Epidermal melanocyte (primary cell): ENCODE results near the gene OR4M1.
"Not testable (repeated sequence)": the region's sequence is repeated elsewhere in the genome, so short reads cannot be mapped to it uniquely, and the experiment has no call there.

Experiments used
- DNase-seq: peaks from one replicate; pipeline ENCODE4 v3.0.0; 2011; ENCODE audit warnings: low spot score; ENCODE audit not compliant: insufficient read length

OR4M1 gene

DNA sequence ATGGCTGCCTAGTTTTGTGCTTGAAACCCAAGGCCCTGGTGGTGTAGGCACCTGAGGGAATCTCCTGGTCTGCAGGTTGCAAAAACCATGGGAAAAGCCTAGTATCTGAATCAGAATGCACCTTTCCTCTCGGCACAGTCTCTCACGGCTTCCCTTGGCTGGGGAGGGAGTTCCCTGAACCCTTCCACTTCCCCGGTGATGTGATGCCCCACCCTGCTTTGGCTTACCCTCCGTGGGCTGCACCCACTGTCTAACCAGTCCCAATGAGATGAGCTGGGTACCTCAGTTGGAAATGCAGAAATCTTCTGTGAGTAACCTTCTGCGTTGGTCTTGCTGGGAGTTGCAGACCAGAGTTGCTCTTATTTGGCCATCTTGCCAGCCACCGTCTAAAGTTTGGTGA lies 47.7 kb downstream of the OR4M1 start:
- DNase-seq, result not testable (repeated sequence)

DNA sequence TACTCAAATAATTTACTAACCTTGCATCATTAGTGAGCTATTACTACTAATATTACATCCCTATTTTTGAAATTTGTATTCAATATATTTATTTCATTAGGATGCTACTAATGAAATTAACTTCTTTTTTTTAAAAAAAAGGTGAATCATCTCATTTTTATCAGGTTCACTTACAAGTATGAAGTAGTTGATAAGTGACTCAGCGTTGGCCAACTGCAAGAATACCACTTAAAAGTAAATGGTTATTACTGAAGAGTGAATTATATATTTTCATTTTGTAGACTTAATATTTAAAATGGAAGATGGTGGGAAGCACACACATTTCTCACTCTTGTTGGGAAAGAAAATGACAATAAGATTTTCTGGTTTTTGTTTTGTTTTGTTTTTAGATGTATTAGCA lies 49.9 kb downstream of the OR4M1 start:
- DNase-seq, result no peak

- DNase-seq, result no peak
Measured at GRCh38 chr14:19823765-19824164, 50.5 kb downstream of the OR4M1 start.

DNA sequence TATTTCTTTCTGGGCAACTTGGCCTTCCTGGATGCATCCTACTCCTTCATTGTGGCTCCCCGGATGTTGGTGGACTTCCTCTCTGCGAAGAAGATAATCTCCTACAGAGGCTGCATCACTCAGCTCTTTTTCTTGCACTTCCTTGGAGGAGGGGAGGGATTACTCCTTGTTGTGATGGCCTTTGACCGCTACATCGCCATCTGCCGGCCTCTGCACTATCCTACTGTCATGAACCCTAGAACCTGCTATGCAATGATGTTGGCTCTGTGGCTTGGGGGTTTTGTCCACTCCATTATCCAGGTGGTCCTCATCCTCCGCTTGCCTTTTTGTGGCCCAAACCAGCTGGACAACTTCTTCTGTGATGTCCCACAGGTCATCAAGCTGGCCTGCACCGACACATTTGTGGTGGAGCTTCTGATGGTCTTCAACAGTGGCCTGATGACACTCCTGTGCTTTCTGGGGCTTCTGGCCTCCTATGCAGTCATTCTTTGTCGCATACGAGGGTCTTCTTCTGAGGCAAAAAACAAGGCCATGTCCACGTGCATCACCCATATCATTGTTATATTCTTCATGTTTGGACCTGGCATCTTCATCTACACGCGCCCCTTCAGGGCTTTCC lies 54.4 kb downstream of the OR4M1 start:
- DNase-seq, result not testable (repeated sequence)

DNA sequence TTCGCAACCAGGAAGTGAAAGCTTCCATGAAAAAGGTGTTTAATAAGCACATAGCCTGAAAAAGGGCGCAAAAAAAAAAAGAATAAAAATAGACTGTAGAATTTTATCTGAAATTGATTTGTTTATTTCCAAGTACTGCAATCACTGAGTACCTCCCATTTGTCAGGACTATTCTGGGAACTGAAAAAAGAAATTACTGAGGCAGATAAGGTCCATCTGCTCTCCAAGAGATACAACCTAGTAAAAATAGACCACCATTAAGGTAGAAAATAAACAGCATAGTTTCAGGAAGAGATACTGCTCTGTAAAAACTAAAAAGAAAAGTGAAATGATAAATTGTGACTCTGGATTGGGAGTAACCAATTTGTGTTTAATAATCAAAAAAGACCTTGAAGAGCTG lies 55.0 kb downstream of the OR4M1 start:
- no peak for DNase-seq
